Measurements from ENCODE around the gene SLC27A1.

The SLC27A1 gene

GRCh38 chr19:17470068-17470841, at the start of gene SLC27A1:
TSS of gene SLC27A1 (plus strand) at chr19:17470524. CDS start at chr19:17470541, 17 bp downstream.
- DNase-seq (ENCODE audit: low spot score): peak; percentile 100

DNA sequence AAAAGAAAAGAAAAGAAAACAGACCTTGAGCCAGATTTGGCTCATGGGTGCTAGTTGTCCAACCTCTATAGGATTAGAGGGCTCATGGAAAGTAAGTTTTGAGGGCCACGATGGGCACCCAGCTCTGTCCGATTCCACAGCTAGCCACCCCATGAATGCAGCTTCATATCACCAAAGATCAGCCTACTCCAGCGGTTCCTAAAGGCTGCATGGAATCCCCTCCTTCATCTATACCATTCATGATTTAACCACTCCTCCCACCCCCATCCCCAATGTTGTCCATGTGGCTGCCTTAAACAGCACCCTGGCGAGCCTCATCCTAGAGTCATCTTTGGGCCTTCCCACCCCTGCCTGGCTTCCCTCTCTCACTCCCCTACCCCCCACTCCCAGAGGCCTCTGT, 48.4 kb upstream of the SLC27A1 start:
- DNase-seq (ENCODE audit: low spot score): no peak

DNA sequence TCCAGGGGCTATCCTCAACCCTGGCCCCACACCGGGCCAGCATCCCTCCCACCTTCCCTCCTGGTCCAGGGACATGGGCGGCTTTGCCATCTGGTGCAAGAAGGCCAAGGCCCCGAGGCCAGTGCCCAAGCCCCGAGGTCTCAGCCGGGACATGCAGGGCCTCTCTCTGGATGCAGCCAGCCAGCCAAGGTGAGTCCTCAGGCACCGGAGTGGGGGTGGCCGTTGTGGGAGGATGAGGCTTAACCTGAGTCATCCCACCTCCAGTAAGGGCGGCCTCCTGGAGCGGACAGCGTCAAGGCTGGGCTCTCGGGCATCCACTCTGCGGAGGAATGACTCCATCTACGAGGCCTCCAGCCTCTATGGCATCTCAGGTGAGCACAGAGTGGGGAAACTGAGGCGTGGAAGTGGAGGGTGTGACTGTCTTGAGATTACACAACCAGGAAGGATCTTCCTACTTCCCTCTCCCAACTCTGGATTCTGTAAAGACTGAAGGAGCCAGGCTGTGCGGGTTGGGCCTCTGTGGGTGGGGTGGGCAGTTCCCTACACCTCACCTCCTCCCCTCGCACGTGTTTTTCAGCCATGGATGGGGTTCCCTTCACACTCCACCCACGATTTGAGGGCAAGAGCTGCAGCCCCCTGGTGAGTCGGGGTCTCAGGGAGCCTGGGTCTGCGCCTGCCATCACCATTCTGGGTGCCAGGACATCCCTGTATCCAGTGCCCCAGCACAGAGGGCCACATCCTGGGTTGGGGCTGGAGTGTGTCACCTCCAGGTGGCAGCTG, 46.7 kb upstream of the SLC27A1 start:
- DNase-seq (ENCODE audit: low spot score): no peak

DNA sequence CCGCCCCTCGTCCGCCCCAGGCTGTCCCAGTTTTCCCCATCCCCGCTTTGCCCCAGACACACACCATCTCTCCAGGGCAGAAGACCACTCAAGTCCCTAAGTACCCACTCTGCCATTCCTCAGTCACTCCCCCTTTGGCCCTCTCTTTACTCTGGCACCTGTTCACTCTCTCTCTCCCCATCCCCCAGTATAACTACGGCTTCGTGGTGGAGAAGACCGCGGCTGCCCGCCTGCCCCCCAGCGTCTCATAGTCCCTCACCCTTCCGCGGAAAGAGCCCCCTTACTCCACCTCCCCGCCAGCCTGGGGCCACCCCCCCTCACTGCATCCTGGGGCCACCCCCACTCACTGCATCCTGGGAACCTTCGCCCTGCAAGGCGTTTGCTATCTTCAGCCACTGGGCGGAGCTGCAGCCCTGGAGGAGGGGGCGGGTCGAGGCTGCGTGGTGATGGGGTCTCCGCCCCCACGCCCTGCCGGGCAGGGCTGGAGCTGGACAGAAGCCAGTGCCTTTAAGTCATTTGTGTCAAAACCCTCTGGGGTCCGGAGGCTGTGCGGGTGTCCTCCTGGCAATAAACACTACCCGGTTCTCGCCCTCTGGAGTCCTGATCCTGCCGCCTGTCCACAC, 45.5 kb upstream of the SLC27A1 start:
- DNase-seq (ENCODE audit: low spot score): no peak

- DNase-seq (ENCODE audit: low spot score): no peak
Observed at GRCh38 chr19:17429641-17430113, 40.6 kb upstream of the SLC27A1 start.

DNA sequence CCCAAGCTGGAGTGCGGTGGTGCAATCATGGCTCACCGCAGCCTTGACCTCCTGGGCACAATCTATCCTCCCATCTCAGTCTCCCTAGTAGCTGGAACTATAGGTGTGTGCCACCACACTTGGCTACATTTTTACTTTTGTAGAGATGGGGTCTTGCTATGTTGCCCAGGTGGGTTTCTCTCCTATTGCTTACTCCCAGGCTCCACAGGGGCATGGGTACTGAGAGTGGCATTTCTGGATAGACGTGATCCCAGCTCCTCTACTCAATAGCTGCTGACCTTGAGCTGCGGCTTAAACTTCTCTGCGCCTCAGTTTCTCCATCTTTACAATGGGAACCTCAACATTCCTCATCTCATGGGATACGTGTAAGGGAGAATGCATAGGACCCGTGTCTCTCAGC, 38.9 kb upstream of the SLC27A1 start:
- DNase-seq (ENCODE audit: low spot score): no peak

DNA sequence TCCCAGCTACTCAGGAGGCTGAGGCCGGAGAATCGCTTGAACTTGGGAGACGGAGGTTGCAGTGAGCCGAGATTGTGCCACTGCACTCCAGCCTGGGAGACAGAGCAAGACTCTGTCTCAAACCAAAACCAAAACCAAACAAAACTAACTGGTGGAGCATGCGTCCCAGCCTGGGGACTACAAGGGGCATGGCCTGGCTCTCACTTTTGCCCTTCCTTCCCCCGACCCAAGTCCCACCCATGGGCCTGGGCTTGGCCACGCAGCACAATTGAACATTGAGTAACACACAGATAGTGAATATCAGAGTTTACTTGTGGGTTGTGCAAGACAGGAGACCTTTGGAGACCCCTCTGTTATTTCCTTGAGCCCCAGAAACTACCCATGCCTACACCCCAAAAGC, 35.1 kb upstream of the SLC27A1 start:
- DNase-seq (ENCODE audit: low spot score): no peak

DNA sequence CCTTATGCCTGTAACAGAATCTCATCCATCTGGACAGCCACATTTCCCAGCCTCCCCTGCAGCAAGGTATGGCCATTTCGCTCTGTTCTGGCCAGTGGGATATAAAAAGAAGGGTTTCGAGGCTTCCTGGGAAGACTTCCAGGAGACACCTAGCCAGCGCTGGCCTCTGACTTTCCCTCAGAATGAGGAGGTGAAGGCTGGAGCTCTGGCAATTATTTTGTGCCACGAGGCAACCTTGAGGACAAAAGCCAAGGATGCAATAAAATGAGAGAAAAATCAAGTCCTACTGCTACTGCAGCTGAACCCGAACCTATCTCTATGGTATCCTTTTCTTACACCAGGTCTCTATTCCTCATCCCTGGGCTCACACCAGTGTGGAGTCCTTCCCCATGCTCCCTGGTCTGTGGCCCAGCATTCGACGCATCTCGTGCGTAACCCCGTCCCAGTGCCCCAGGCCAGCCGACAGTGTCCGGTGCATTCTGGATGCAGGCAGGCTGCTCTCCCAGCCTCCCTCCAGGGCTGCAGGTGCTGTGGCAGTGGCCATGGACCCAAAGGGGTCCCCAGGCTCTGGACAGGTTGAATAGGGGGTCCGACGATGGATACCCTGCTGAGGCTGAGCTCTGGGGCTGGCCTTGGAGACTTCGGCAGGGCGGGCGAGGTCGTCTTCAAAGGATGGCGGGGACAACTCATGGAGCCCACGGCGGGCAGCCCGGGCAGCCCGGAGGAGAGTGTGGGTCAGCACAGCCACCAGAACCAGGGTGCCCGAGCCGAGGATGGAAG, 34.0 kb upstream of the SLC27A1 start:
- DNase-seq (ENCODE audit: low spot score): no peak

- no peak for DNase-seq (ENCODE audit: low spot score)
Observed at GRCh38 chr19:17436874-17437267, 33.5 kb upstream of the SLC27A1 start.

DNA sequence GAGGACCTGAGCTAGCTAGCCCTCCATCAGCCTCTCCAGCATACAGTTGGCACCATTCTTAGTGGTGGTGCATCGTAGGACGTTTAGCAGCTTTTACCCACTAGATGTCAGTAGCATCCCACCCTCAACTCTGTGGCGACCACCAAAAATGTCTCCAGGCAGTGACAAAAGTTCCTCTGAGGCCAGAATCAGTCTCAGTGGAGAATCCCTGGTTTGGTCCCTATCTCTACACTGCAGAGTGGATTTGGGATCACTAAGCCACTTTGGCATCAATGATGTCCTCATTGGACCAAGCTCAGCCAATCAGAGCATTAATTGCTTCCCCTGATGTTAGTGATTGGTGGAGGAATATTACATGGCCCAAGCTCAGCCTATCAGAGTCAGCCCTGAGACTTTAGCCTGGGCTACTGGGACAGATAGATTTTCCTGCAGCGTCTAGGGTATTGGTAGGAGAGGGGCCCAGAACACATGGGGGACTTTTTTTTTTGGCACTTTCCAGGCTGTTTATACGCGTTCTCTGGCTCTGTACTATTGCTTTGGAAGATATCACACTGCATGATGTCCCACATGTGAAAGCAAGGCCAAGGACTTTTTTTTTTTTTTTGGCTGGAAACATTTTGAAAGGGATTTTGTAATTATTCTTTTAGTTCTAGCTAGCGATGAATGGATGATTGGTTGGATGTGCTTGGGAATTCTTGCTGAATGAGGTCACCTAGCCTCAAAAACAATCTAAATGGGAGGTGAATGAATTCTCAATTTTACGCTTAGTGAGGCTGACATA, 28.9 kb upstream of the SLC27A1 start:
- DNase-seq (ENCODE audit: low spot score): no peak

DNA sequence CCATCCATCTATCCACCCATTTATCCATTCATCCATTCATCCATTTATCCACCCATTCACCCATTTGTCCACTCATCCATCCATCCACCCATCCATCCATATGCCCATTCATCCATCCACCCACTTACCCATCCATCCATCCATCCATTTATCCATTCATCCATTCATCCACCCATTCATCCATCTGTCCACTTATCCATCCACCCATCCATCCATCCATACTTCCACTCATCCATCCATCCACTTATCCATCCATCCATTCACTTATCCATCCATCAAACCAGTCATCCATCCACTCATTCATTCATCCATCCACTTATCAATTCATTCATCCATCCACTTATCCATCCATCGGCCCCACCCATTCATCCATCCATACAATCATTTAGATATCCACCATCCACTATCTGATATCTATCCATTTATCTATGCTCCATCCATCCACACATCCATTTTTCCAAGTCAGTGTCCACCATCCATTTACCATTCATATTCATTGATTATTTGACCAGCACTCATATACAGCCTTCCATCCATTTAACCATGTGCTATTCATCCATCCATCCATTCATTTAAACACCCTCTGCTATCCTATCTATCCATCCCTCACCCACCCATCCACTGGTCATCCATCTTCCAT, 24.7 kb upstream of the SLC27A1 start:
- no peak for DNase-seq (ENCODE audit: low spot score)

- no peak for DNase-seq (ENCODE audit: low spot score)
Observed at GRCh38 chr19:17447704-17448130, 22.6 kb upstream of the SLC27A1 start.

- peak; percentile 7 for DNase-seq (ENCODE audit: low spot score)
Observed at GRCh38 chr19:17448131-17448967, 22.0 kb upstream of the SLC27A1 start, which contains the start of gene TMEM221. TSS of gene TMEM221 (minus strand) at chr19:17448668. CDS start at chr19:17448462, 206 bp downstream.

- no peak for DNase-seq (ENCODE audit: low spot score)
Observed at GRCh38 chr19:17450264-17451075, 19.9 kb upstream of the SLC27A1 start.

- no peak for DNase-seq (ENCODE audit: low spot score)
Observed at GRCh38 chr19:17451820-17452219, 18.5 kb upstream of the SLC27A1 start.

- no peak for DNase-seq (ENCODE audit: low spot score)
Observed at GRCh38 chr19:17454576-17455071, 15.7 kb upstream of the SLC27A1 start.

DNA sequence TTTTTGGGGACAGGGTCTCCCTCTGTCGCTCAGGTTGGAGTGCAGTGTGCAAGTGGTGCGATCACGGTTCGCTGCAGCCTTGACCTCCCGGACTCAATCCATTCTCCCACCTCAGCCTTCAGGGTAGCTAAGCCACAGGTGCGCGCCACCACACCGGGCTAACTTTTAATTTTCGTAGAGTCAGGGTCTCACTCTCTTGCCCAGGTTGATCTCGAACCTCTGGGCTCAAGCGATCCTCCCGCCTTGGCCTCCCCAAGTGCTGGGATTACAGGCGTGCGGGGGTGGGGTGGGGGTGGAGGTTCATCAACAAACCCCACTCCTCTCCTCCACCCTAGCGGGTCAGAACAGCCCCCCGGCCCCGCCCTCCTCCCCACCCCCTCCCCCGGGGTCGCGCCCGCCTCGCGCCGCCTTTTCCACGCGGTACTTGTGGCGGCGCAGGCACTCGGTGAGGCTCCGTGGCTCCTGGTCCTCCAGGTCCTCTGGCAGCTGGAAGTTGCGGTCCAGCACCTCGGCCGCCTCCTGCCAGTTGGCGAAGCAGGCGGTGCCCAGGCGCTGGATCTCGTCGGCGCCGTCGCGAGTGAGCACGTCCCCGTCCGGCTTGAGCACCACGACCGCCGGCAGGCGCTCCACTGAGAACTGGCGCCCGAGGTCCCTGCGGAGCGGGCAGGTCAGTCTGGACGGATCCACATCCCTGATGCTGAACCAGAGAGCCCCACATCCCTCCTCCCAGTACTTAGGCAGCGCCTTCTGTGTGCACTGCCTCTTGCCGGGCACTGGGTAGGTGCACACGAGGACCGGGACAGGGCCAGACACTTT, 14.8 kb upstream of the SLC27A1 start:
- DNase-seq (ENCODE audit: low spot score): no peak

DNA sequence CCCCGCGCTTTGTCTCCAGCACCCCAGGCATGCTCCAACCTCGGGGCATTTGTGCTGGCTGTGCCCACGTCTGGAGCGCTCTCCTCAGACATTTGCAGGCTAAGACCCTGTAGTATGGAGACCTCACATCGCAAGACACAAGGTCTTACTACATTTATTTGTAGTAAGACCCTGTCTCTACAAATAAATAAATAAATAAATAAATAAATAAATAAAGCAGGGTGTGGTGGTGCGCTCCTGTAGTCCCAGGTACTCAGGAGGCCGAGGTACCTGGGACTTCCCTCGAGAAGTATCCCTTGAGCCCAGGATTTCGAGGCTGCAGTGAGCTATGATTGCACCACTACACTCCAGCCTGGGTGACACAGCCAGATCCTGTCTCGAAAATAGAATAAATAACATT, 14.2 kb upstream of the SLC27A1 start:
- DNase-seq (ENCODE audit: low spot score): no peak
